ENCODE results near the gene CAPN7.

The CAPN7 gene

DNA sequence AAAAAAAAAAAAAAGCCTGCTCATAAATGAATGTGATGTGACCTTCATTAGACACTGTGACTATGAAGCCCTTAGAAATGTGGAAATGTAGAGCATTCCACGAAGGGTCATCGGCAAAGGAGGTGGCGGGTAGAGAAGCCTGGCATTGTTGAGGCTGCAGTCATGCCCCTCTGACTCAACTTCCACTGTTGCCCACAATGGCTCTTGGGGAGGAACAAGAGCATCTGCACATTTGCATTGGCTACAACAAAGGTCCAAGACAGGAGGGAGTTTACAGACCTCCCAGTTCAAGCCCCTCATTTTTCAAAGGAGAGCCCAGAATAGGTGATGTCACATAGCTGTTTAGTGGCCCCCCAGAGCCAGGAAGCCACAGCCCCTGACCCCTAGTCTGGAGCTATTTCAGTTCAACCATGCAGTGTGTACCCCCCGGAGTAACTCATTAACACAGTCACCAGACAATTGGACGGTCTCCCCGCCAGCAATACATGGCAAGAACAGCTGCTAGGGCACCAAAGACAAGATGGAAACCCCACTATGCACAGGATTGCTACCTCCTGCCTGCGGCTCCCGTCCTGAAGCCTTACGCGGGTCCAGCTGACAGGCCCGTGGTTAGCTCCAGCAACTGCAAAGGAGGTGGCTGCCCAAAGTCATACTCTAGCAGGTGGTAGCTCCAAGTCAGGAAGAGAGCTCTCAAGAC, 70.1 kb downstream of the CAPN7 start:
- no peak for DNase-seq (ENCODE audit: low spot score)

GRCh38 chr3:15277861-15278500, 71.9 kb downstream of the CAPN7 start:
- DNase-seq (ENCODE audit: low spot score) = no peak

DNA sequence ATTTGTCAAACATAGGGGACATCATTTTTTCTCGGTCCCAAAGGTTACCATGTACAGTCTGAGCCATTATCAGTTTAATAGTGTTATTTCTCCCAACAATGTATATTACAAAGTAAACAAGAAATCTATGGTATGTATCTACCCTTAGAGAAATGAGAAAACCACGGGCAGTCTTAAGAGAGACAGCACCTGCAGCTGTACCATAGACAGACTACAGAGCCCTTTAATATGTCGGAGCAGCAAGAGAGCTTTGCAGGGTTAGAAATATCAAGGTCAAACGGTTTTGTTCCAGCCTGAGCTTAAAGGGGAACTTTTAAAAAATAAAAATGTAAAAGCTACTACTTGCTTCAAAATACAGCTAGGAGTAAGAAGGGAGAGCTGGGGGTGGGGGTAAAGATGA, 73.2 kb downstream of the CAPN7 start:
- DNase-seq (ENCODE audit: low spot score) = no peak

GRCh38 chr3:15279671-15280402, 73.8 kb downstream of the CAPN7 start:
- no peak for DNase-seq (ENCODE audit: low spot score)

- DNase-seq (ENCODE audit: low spot score) = no peak
Measured at GRCh38 chr3:15280853-15281532, 74.9 kb downstream of the CAPN7 start.

DNA sequence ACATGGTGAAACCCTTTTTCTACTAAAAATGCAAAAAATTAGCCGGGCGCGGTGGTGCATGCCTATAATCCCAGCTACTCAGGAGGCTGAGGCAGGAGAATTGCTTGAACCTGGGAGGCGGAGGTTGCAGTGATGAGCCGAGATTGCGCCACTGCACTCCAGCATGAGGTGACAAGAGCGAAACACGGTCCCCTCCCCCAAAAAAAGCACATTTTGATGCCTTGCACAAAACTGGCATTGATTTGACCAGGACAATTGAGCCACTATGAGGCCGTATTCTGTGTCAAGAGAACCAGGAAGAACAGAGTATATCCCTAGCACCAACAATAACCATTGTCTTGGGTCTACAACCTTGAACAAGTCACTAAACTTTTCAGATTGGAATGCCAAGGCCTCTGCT, 75.8 kb downstream of the CAPN7 start:
- no peak for DNase-seq (ENCODE audit: low spot score)

DNA sequence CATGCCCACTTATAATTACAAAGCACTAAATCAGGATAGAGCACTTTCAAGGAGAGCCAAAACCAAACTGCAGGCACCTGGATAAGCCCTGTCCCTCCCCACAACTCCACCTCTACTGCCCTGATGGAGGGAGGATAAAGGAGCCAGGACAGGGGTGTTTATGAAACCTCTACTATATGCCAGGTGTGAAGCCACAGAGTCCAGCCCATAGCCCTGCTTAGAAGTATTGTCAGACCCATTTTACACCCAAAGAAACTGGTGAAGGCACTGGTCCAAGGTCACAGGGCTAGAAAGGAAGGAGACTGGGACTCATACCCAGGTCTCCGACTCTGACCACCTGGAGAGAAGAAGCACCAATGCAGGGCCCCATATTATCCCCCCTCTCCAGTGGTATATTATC, 77.7 kb downstream of the CAPN7 start:
- no peak for DNase-seq (ENCODE audit: low spot score)

- DNase-seq (ENCODE audit: low spot score) = no peak
Measured at GRCh38 chr3:15284121-15284889, 78.3 kb downstream of the CAPN7 start.

GRCh38 chr3:15286022-15286421, 80.0 kb downstream of the CAPN7 start:
- DNase-seq (ENCODE audit: low spot score) = no peak

DNA sequence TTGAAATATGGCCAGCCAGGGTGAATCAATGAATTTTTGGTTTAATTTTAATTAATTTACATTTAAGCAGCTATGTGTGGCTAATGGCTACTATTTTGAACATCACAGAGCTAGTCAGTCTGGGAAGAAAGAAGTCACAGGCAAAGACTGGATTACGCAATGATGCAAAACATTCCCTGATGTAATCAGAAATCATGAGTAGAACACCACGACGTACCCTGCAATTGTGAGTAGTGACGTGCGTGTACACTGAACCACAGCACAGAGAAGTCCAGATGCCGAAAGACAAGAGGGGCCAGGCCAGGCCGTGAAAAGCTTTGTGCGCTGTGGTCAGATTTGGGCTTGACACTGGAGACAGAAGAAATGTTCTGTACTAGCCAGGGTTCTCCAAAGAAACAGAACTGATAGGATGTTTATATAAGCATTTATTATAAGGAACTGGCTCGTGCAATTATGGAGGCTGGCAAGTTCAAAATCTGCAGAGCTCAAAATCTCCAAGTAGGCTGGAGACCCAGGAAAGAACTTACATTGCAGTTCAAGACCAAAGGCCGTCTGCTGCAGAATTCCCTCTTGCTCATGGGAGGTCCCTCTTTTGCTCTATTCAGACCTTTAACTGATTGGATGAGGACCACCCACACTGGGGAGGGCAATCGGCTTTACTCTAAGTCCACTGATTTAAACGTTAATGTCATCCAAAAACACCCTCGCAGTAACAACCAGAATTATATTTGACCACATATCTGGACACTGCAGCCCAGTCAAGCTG, 81.7 kb downstream of the CAPN7 start:
- DNase-seq (ENCODE audit: low spot score) = peak; percentile 66

GRCh38 chr3:15288331-15289035, 82.4 kb downstream of the CAPN7 start:
- DNase-seq (ENCODE audit: low spot score) = no peak

GRCh38 chr3:15289661-15290060, 83.6 kb downstream of the CAPN7 start:
- no peak for DNase-seq (ENCODE audit: low spot score)

- DNase-seq (ENCODE audit: low spot score) = no peak
Measured at GRCh38 chr3:15290736-15291135, 84.7 kb downstream of the CAPN7 start.

- no peak for DNase-seq (ENCODE audit: low spot score)
Measured at GRCh38 chr3:15291589-15292541, 85.8 kb downstream of the CAPN7 start.

DNA sequence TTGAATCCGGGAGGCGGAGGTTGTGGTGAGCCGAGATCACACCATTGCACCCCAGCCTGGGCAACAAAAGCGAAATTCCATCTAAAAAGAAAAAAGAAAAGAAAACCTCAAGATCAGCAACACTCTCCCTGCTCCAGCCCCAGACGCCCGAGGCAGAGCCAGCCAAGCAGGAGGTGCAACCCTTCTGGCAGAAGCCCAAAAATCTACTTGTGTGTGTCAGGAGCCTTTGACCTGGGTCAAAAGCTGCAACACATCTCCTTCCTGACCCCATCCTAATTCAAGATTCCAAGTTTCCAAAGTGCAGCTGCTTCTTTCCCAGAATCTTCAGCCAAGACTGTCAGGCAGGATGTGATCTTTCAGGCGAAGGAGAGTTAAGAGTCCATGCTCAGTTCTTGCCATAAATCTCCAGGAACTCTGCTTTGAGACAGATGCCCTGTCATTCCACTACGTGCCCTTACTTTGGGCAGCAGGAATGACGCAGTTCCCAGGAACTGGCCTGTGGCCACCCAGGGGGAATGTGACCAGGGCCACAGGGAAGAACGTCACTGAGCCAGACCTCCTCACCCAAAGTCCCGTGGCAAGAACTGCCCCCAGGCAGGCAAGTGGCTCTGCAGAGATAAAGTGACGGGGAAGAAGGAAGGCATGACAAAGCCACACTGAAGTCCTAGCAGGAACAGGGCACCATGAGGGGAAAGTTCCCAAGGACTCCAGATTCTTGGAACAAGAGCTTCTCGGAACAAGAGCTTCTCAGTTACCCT, 86.9 kb downstream of the CAPN7 start:
- DNase-seq (ENCODE audit: low spot score) = peak; percentile 12

DNA sequence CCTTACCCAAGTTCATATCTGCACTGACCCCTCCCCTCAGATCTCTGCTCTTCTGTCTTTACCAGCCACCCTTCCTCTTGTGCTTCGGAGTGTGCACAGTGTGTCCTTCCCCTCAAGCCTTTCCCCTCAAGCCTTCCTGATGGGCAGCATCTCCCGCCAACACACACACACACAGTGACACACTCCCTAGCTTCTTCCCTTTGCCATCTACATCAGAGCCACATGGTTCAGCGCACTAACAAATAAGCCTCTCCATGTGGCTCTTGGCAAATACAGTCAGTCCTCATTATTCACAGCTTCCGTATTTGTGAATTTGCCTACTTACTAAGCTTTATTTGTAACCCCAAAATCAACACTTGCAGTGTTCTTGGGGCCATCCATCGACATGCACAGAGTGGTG, 88.9 kb downstream of the CAPN7 start:
- DNase-seq (ENCODE audit: low spot score) = no peak

- DNase-seq (ENCODE audit: low spot score) = no peak
Measured at GRCh38 chr3:15295506-15295905, 89.5 kb downstream of the CAPN7 start.

DNA sequence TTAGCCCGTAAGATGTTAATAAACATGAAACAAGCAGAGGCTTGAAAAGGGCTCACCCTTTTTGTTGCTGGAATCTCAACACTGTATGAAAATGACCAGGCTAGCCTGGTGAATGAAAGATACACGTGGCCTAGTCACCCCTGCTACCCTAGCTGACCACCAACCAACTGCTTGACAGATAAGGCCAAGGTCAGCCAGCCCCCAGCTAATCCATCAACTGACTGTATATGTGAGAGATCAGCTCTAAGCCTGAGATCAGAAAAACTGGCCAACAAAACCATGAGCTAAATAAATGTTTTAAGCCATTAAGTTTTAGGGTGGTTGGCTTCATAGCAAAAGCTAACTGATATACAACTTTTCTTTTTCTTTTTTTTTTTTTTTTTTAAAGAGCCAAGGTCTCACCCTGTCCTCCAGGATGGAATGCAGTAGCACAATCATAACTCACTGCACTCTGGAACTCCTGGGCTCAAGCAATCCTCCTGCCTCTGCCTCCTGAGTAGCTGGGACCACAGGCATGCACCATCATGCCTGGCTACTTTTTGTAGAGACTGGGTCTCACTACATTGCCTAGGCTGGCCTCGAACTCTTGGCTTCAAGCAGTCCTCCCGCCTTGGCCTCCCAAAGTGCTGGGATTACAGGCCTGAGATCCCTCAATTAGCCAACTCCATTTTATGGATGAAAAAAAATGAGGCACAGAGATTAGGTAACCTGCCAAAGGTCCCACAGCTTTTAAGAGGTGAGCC, 91.7 kb downstream of the CAPN7 start:
- DNase-seq (ENCODE audit: low spot score) = no peak

Measured in AG08396 (cell line).